ENCODE results near the gene MSL3.

The MSL3 gene, protein sequence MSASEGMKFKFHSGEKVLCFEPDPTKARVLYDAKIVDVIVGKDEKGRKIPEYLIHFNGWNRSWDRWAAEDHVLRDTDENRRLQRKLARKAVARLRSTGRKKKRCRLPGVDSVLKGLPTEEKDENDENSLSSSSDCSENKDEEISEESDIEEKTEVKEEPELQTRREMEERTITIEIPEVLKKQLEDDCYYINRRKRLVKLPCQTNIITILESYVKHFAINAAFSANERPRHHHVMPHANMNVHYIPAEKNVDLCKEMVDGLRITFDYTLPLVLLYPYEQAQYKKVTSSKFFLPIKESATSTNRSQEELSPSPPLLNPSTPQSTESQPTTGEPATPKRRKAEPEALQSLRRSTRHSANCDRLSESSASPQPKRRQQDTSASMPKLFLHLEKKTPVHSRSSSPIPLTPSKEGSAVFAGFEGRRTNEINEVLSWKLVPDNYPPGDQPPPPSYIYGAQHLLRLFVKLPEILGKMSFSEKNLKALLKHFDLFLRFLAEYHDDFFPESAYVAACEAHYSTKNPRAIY
- total RNA-seq: 63.9 to 193 (median 151) reads per million in 3 experiments

GRCh38 chrX:11757719-11758399 lies at the start of gene MSL3:
Gene MSL3, plus strand, starts transcription at chrX:11758237. Its CDS starts 27 bp downstream, at chrX:11758264.
- peak; percentile 70 for DNase-seq

DNA sequence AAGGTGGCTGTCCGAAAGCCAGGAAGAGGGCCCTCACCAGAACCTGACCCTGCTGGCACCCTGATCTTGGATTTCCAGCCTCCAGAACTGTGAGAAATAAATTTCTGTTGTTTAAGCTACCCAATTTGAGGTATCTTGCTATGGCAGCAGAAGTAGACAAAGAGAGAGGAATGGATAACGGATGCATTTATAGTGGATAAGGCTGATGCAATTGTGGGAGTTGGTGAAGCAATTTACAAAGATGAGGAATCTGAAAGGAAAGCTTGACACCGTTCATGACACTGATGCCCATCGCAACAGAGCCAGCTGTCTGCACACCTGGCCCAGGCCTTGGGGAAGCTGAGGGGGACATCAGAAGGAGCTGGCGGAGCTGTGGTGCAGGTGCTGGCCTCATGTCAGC lies 35.7 kb upstream of the MSL3 start:
- no peak for DNase-seq

GRCh38 chrX:11724122-11725017 lies 33.7 kb upstream of the MSL3 start:
- DNase-seq: peak; percentile 5

DNA sequence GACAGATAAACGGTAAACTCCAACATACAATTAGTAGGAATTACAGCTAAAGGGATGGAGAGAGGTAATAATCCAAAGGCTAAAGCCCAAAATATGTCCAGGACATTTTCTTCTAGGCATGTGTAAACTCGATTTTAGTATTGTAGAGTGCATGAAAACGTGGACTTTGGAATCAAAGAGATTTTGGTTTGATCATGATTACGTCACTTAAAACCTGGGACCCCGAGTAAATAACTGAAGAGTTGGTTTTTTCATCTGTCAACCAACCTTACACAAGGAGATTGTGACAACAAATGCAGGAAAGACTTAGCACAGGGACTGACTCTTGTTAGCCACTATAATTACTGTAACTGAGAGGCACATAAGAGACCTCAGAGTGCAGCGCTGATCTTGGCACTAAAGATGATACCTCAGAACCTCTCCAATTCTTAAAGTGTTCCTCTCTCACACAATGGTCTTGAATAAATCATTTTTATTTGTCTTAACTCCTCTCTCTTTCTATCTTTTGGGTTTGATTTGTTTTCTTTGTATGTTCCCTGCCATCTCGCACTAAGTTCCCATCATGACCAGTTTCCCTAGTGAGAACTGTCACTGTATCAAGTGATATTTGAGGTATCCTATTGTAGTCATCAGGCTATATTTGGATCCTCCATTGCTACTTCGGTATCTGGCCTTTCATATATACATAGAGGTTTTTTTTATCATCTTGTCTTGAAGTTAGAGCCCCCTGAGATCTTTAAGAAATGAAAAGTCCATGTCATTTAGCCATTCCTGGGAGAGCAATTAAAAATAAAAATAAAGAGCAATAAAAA lies 32.2 kb upstream of the MSL3 start:
- no peak for DNase-seq

GRCh38 chrX:11728556-11728955 lies 29.5 kb upstream of the MSL3 start:
- no peak for DNase-seq

DNA sequence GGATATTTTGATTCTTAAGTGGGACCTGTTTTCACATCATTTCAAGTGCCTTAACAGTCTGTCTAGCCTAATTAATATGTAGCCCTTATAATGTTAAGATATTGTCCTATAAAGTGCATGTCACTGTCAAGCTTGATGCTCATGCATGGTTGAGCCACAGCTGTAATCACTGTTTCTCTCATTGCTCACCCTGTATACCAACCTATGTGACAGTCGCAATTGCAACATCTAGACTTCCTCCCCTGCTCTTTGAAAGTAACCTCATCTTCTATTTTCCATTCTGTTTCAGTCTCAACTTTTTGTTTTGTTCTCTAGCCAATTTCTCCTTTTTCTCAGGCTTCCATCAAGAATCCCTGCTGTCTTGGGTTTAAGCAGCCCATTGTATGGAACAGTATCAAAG lies 24.4 kb upstream of the MSL3 start:
- DNase-seq: no peak

DNA sequence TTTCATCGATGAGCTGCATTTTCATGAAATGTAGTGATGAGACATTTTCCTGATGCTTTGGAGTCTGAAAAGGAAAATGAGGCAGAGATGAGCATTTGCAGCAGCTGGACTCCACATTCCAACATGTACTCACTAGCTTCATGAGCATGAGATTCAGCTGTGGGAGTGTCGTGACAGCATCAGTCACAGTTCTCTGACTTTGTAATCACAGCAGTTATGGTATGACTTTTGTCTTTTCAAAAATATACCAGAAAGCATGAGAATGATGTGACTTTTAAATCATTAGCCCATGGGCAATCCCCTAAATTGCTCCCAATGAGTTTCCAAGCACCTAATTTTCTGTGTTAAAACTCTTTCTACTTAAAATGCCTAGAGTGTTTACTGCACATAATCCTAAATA lies 18.3 kb upstream of the MSL3 start:
- no peak for DNase-seq

- no peak for DNase-seq
Observed at GRCh38 chrX:11740794-11741193, 17.2 kb upstream of the MSL3 start.

GRCh38 chrX:11741574-11741973 lies 16.5 kb upstream of the MSL3 start:
- no peak for DNase-seq

- DNase-seq: no peak
Observed at GRCh38 chrX:11745881-11746280, 12.2 kb upstream of the MSL3 start.

DNA sequence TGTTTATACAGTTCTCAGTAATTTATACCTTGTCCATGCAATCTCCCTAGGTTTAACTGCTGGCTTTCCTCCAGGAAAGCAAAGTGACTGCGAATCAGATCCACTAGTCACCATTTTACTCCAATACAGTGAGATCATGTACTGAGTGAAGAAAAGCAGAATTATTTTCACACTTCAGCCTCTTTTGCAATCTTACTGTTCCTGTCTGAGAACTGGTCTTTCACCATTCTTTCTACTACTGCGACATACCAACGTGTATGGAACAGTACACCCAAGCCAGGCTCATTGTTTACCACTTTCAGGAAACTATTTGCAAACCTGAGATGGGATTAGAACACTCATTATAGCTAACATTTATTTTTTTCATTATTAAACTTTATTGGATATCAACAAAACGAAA lies 8.0 kb upstream of the MSL3 start:
- DNase-seq: no peak

DNA sequence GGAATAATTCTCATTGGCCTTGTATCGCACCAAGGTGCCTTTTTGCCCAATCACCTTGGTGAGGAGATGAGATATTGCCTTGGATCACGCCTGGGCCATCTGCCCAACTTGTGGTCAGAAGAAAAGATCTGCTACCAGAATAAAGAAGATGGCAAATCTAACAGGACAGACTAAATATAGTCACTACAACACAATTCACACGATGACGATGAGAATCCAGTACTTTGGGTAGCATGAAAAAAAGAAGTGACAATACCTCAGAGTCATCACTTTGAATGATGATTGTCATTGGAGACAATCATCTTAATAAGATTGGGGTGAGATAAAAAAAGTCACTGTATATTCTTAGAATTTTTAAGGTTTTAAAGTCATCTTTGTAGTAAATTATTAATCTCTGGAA lies 7.3 kb upstream of the MSL3 start:
- no peak for DNase-seq

DNA sequence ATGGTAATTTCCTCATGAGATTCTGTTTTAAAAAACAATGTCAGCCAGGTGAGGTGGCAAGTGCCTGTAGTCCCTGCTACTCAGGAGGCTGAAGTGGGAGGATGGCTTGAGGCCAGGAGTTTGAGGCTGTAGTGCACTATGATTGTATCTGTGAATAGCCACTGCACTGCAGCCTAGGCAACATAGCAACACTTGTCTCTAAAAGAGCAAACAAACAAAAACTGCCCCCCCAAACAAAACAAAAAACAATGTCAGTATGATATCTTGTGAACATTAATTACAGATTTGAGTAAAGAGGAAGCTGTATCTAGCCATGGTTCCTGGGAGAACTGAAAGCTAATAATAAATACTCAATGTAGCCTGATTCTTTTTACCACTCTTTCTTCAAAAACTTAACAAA lies 6.8 kb upstream of the MSL3 start:
- DNase-seq: no peak

GRCh38 chrX:11753668-11754067 lies 4.4 kb upstream of the MSL3 start:
- no peak for DNase-seq

DNA sequence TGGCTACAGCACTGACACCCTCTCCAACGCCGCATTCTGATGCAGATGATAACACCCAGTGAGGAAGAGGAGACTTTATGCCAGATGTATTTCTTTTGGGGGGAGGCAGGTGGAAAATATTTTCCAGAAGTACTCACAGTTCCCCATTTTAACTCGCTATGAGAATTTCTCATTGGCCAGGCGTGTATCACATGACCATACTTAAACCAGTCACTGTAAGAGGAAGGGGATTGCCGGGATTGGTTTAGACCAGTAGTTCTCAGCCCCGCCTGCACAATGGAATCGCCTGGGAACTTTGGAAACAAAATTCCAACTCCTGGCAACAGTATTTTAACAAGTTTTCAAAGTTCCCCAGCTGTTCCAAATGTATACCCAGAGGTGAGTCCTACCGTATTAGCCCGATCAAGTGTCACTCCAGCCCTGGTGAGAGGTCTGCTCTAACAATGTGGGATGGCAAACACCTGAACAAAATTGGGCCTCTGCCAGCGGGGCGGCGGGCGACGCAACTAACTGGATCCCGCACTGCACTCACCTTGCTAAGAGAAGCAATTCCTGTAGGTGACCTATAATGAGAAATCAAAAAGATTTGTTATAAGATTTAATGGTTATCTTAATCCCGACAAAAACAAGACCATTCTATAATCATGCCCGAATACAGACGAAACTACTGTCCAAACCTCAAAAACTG lies 2.9 kb upstream of the MSL3 start:
- no peak for DNase-seq

DNA sequence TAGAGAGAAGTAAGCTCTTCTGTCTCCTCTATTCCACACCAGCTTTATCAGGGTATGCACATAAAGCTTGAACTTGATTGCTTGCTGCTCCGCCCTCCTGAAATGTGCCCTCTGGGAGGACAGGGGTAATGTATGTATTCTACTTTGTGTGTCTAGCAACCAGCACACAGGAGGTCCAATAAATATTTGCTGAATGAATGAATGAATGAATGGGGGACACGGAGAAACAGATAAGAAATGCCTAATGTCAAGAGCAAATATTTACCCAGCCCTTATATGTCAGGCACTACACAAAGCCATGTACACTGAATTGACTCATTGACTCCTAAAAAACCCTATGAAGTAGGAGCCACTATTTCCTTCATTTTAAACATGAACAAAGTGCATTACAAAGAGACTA lies 2.3 kb upstream of the MSL3 start:
- no peak for DNase-seq

GRCh38 chrX:11756354-11757318 lies 1.4 kb upstream of the MSL3 start:
- no peak for DNase-seq

DNA sequence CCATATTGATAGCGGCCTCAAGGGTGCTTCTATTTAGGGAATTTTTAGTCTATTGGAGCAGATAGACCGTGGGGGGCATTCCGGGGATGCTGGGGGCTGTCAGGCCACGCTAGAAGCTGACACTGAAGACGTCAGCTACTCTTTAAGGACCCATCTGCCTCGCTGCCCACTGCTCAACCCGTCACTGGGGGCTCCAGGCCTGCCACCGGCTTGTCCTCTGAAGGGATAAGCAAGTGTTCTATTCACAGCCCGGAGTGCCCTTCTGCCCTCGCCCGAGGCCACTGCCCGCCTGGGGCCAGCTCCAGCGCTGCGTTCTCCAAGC lies 679 bp upstream of the MSL3 start:
- no peak for DNase-seq

- peak; percentile 87 for DNase-seq
Observed at GRCh38 chrX:11758400-11759171, 549 bp downstream of the MSL3 start.

- no peak for DNase-seq
Observed at GRCh38 chrX:11759172-11759460, 1.1 kb downstream of the MSL3 start.
